Body of pancreas (tissue), 4 donors: ENCODE results near the gene PLK5.

ENCODE experiments used
- POLR2A ChIP-seq, 3 donors: fragments of 450-650 bp; IDR thresholded peaks; one replicate each; pipeline ENCODE4 v1.6.1; 2016; ENCODE audit warnings: antibody characterized with exemption in 3 of 3, mild to moderate bottlenecking in 2 of 3
- TF ChIP-seq, protein P1 (sequence below), 7 experiments: fragments of 450-650 bp in 4 of 7; fragments of 200-600 bp in 3 of 7; sonication (generic) in 3 of 7; IDR thresholded peaks; one replicate each; pipeline ENCODE4 v1.5.1; 2016 to 2019; ENCODE audit warnings: antibody characterized with exemption in 7 of 7

DNA sequence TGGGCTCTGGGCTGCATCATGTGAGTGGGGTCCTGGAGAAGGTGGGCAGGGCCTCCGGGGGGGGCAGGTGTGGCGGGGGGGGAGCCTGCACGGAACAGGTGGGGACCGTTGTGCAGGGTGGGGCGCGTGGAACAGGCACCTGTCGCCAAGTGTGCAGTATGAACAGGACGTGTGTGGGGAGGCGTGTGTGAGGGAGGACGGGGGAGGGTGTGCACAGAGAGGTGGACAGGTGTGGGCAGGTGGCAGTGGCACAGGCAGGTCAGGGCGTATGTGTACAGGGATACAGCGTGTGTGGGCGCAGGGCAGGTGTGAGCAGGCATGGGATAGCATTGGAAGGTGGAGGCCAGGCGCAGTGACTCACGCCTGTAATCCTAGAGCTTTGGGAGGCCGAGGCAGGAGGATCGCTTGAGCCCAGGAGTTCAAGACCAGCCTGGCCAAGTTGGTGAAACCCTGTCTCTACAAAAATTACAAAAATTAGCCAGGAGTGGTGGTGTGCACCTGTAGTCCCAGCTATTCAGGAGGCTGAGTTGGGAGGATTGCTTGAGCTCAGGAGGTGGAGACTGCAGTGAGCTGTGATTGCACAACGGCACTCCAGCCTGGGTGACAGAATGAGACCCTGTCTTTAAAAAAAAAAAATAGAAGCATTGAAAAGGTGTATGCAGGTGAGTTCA lies 3.2 kb downstream of the PLK5 start:
- TF ChIP-seq, protein P1, sequence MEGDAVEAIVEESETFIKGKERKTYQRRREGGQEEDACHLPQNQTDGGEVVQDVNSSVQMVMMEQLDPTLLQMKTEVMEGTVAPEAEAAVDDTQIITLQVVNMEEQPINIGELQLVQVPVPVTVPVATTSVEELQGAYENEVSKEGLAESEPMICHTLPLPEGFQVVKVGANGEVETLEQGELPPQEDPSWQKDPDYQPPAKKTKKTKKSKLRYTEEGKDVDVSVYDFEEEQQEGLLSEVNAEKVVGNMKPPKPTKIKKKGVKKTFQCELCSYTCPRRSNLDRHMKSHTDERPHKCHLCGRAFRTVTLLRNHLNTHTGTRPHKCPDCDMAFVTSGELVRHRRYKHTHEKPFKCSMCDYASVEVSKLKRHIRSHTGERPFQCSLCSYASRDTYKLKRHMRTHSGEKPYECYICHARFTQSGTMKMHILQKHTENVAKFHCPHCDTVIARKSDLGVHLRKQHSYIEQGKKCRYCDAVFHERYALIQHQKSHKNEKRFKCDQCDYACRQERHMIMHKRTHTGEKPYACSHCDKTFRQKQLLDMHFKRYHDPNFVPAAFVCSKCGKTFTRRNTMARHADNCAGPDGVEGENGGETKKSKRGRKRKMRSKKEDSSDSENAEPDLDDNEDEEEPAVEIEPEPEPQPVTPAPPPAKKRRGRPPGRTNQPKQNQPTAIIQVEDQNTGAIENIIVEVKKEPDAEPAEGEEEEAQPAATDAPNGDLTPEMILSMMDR (IDR thresholded peaks at IDR 0.05) = no peak
- no peak for TF ChIP-seq POLR2A (IDR thresholded peaks at IDR 0.05)
